ENCODE data around the gene COL7A1. TPM values are rescaled to one million over a fixed set of nuclear protein-coding genes. Genes with fewer than 3 reads are reported as not detected.

COL7A1 gene
- polyA plus RNA-seq, 1 of the 3 experiments (the other 2 are of a cell fraction), result 10.8 TPM

- CTCF ChIA-PET, result interaction anchor here (1.1 to 1.5 kb wide), 2 partner anchors 35 to 165 kb away, joined by 3 read pairs; partner anchors contain the start of gene SLC26A6
- 94% methylated on average over 18 of the region's 19 CpGs for WGBS (ENCODE audit: low lambda C conversion rate)
Observed at GRCh38 chr3:48600711-48601621, 5.8 kb upstream of the COL7A1 start.

More at GRCh38 chr3:48600711-48601621, 5.8 kb upstream of the COL7A1 start:
- Histone ChIP-seq H3K4me1 (ENCODE audit: control insufficient read depth in 1 of 2, insufficient read depth in 2 of 2, low read depth in 1 of 2, low read length in 1 of 2) (peaks cover 14 to 30% of the 10 kb centered on the region in 2 experiments; a peak in 3 of 4 replicates), H2AFZ (ENCODE audit: low read depth) (no peak overlapping the region), H3K27ac (ENCODE audit: low read depth in 2 of 2, low read length in 1 of 2) (peak overlapping the region in 1 of 2 experiments; percentile 96; a peak in 1 of 4 replicates), H3K27me3 (ENCODE audit: insufficient read depth) (no peaks in the 10 kb centered on the region), H3K9me2 (no peaks in the 10 kb centered on the region), H3K9ac (no peak overlapping the region), H3K79me2 (ENCODE audit: insufficient read depth) (peaks cover 13% of the 10 kb centered on the region), H3K4me3 (ENCODE audit: low read depth in 2 of 2, low read length in 1 of 2) (no peak overlapping the region), H3F3A (replicated peaks; ENCODE audit: insufficient read depth) (peaks cover 41% of the 10 kb centered on the region), H3K9me3 (no peaks in the 10 kb centered on the region), H3K36me3 (replicated peaks in 1 of 2; ENCODE audit: control insufficient read depth in 1 of 2, insufficient read depth in 2 of 2, low read length in 1 of 2) (peaks cover 34 to 61% of the 10 kb centered on the region in 2 experiments), H4K20me1 (ENCODE audit: insufficient read depth) (no peaks in the 10 kb centered on the region), H3K4me2 (no peak overlapping the region)
- TF ChIP-seq EP300 (IDR thresholded peaks at IDR 0.05; ENCODE audit: borderline replicate concordance in 1 of 2, low read depth in 1 of 2, low read length in 1 of 2), result no peak
- TF ChIP-seq MAX (IDR thresholded peaks at IDR 0.05; ENCODE audit: low read depth), result no peak
- no peak for TF ChIP-seq ZBTB33 (IDR thresholded peaks at IDR 0.05; ENCODE audit: borderline replicate concordance, low read depth)
- TF ChIP-seq CTCF (IDR thresholded peaks at IDR 0.05), result no peak
- POLR2A ChIA-PET, result no interaction called here
- no peak for DNase-seq

Measured in SK-N-SH (cell line).